ENCODE measurements around the gene WARS2.
"Not testable (repeated sequence)": the region's sequence is repeated elsewhere in the genome, so short reads cannot be mapped to it uniquely, and the experiment has no call there.

Gene WARS2

GRCh38 chr1:119140177-119141019 lies at the start of gene WARS2:
TSS of gene WARS2 (minus strand) at chr1:119140653. CDS start at chr1:119140644, 9 bp downstream.
- peak within 1 kb of the TSS; percentile 62 for H3K4me3 ChIP-seq (ENCODE audit: low read depth, low read length)
- DNase-seq (ENCODE audit: low read depth), result peak; percentile 95
- TF ChIP-seq, protein P1, sequence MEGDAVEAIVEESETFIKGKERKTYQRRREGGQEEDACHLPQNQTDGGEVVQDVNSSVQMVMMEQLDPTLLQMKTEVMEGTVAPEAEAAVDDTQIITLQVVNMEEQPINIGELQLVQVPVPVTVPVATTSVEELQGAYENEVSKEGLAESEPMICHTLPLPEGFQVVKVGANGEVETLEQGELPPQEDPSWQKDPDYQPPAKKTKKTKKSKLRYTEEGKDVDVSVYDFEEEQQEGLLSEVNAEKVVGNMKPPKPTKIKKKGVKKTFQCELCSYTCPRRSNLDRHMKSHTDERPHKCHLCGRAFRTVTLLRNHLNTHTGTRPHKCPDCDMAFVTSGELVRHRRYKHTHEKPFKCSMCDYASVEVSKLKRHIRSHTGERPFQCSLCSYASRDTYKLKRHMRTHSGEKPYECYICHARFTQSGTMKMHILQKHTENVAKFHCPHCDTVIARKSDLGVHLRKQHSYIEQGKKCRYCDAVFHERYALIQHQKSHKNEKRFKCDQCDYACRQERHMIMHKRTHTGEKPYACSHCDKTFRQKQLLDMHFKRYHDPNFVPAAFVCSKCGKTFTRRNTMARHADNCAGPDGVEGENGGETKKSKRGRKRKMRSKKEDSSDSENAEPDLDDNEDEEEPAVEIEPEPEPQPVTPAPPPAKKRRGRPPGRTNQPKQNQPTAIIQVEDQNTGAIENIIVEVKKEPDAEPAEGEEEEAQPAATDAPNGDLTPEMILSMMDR (IDR thresholded peaks at IDR 0.05; ENCODE audit: low read depth, low read length, missing control alignments), result peak; percentile 3

- TF ChIP-seq, protein P1 (IDR thresholded peaks at IDR 0.05; ENCODE audit: low read depth, low read length, missing control alignments), result no peak
- no peak overlapping the region for H3K4me3 ChIP-seq (ENCODE audit: low read depth, low read length)
- DNase-seq (ENCODE audit: low read depth), result no peak
Observed at GRCh38 chr1:119188926-119189325, 48.5 kb upstream of the WARS2 start.

GRCh38 chr1:119187416-119187815 lies 47.0 kb upstream of the WARS2 start:
- H3K4me3 ChIP-seq (ENCODE audit: low read depth, low read length), result no peak overlapping the region
- no peak for DNase-seq (ENCODE audit: low read depth)
- TF ChIP-seq, protein P1 (IDR thresholded peaks at IDR 0.05; ENCODE audit: low read depth, low read length, missing control alignments), result no peak

- TF ChIP-seq, protein P1 (IDR thresholded peaks at IDR 0.05; ENCODE audit: low read depth, low read length, missing control alignments), result no peak
- no peak for DNase-seq (ENCODE audit: low read depth)
- H3K4me3 ChIP-seq (ENCODE audit: low read depth, low read length), result no peak overlapping the region
Observed at GRCh38 chr1:119186471-119186870, 46.0 kb upstream of the WARS2 start.

DNA sequence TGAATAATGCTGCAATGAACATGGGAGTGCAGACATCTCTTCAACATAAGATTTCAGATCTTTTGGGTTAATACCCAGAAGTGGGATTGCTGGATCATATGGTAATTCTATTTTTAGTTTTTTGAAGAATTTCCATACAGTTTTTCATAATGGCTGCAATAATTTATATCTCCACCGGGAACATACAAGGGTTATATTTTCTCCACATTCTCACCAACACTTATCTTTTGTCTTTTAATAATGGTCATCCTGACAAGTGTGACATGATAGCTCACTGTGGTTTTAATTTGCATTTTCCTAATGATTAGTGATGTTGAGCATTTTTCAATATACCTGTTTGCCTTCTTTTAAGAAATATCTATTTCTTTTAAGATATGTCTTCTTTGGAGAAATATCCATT lies 44.5 kb upstream of the WARS2 start:
- TF ChIP-seq, protein P1 (IDR thresholded peaks at IDR 0.05; ENCODE audit: low read depth, low read length, missing control alignments), result no peak
- no peak for DNase-seq (ENCODE audit: low read depth)
- H3K4me3 ChIP-seq (ENCODE audit: low read depth, low read length), result no peak overlapping the region

DNA sequence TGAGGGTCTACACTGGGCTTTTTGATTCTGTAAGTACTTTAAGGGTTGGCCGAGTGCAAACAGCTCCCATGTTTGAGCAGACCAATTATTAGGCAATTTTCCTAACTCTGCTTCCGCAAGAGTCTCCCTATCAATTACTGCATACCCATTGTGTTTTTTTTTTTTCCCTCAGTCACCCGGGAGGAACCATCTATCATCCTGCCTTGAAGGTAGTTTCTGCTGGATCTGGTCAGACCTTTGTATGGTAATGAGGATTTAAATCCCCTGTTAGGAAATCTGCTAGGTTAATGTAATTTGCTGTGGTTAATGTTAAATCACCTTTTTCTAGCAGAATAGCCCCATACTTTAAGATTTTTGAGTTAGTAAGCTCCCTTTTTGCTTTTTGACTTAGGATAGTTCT lies 40.8 kb upstream of the WARS2 start:
- no peak for DNase-seq (ENCODE audit: low read depth)
- TF ChIP-seq, protein P1 (IDR thresholded peaks at IDR 0.05; ENCODE audit: low read depth, low read length, missing control alignments), result no peak
- no peak overlapping the region for H3K4me3 ChIP-seq (ENCODE audit: low read depth, low read length)

- no peak for DNase-seq (ENCODE audit: low read depth)
- no peak overlapping the region for H3K4me3 ChIP-seq (ENCODE audit: low read depth, low read length)
- TF ChIP-seq, protein P1 (IDR thresholded peaks at IDR 0.05; ENCODE audit: low read depth, low read length, missing control alignments), result no peak
Observed at GRCh38 chr1:119179051-119179450, 38.6 kb upstream of the WARS2 start.

- not testable (repeated sequence) for DNase-seq (ENCODE audit: low read depth); H3K4me3 ChIP-seq (ENCODE audit: low read depth, low read length)
Observed at GRCh38 chr1:119172927-119173326, 32.5 kb upstream of the WARS2 start.

DNA sequence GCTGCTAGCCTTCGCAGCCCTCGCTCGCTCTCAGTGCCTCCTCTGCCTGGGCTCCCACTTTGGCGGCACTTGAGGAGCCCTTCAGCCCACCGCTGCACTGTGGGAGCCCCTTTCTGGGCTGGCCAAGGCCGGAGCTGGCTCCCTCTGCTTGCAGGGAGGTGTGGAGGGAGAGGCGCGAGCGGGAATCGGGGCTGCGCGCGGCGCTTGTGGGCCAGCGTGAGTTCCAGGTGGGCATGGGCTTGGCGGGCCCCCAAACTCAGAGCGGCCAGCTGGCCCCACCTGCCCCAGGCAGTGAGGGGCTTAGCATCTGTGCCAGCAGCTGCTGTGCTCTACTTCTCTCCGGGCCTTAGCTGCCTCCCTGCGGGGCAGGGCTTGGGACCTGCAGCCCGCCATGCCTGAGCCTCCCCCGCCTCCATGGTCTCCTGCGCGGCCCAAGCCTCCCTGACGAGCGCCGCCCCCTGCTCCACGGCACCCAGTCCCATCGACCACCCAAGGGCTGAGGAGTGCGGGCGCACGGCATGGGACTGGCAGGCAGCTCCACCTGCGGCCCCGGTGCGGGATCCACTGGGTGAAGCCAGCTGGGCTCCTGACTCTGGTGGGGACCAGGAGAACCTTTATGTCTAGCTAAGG lies 31.0 kb upstream of the WARS2 start:
- DNase-seq (ENCODE audit: low read depth); H3K4me3 ChIP-seq (ENCODE audit: low read depth, low read length): not testable (repeated sequence)

Measured in GM12864 (cell line).